Liver (tissue), 9 donors: ENCODE results near the gene PHKG1. TPM values are rescaled to one million over a fixed set of nuclear protein-coding genes. Genes with fewer than 3 reads are reported as not detected.

Source experiments
- DNase-seq: peaks from one replicate; pipeline ENCODE4 v3.0.0-alpha.2; 2017; ENCODE audit warnings: low spot score
- H3K27ac ChIP-seq, 2 donors: one replicate each; pipeline ENCODE4 v1.7.0; 2013; ENCODE audit warnings: inconsistent platforms in 2 of 2, low read length in 2 of 2, control low read depth in 1 of 2, low read depth in 1 of 2, mild to moderate bottlenecking in 1 of 2
- H3K27me3 ChIP-seq, 4 donors: one replicate each; pipeline versions ENCODE4 v1.6.1 to v1.7.0; 2013; ENCODE audit warnings: low read length in 3 of 4, inconsistent platforms in 1 of 4, mild to moderate bottlenecking in 1 of 4, moderate library complexity in 1 of 4; ENCODE audit not compliant: control insufficient read depth in 4 of 4, insufficient read depth in 4 of 4
- H3K36me3 ChIP-seq, 4 donors: one replicate each; pipeline versions ENCODE4 v1.6.1 to v1.7.0; 2013; ENCODE audit warnings: low read length in 3 of 4, mild to moderate bottlenecking in 3 of 4, low read depth in 1 of 4, moderate library complexity in 1 of 4; ENCODE audit not compliant: control insufficient read depth in 4 of 4, insufficient read depth in 3 of 4
- H3K4me1 ChIP-seq, 4 donors: one replicate each; pipeline versions ENCODE4 v1.6.1 to v1.7.0; 2013; ENCODE audit warnings: low read length in 3 of 4, mild to moderate bottlenecking in 3 of 4, moderate library complexity in 1 of 4; ENCODE audit not compliant: control insufficient read depth in 4 of 4, insufficient read depth in 4 of 4
- H3K4me3 ChIP-seq, 3 donors: one replicate each; pipeline versions ENCODE4 v1.6.1 to v1.7.0; 2013; ENCODE audit warnings: low read length in 3 of 3, control low read depth in 1 of 3, low read depth in 1 of 3, mild to moderate bottlenecking in 1 of 3
- H3K9ac ChIP-seq, 2 donors: one replicate each; pipeline ENCODE4 v1.7.0; 2013; ENCODE audit warnings: low read length in 2 of 2, mild to moderate bottlenecking in 2 of 2, moderate library complexity in 2 of 2, control low read depth in 1 of 2, low read depth in 1 of 2
- H3K9me3 ChIP-seq, 4 donors: one replicate each; pipeline versions ENCODE4 v1.6.1 to v1.7.0; 2013; ENCODE audit warnings: low read length in 3 of 4; ENCODE audit not compliant: control insufficient read depth in 4 of 4
- EGR1 ChIP-seq, 2 donors: IDR thresholded peaks; 2 replicates each; pipeline ENCODE4 v1.6.1; 2016 to 2018; ENCODE audit warnings: antibody characterized with exemption in 2 of 2, low read depth in 2 of 2
- FOXA2 ChIP-seq: IDR thresholded peaks from 2 replicates; pipeline ENCODE4 v1.6.1; 2016; ENCODE audit warnings: antibody characterized with exemption
- GABPA ChIP-seq, 2 donors: IDR thresholded peaks in 1 of 2; conservative IDR thresholded peaks in 1 of 2; 2 replicates each; pipeline ENCODE4 v1.6.1; 2016; ENCODE audit warnings: antibody characterized with exemption in 2 of 2, mild to moderate bottlenecking in 1 of 2, moderate library complexity in 1 of 2
- HNF4G ChIP-seq: IDR thresholded peaks from 2 replicates; pipeline ENCODE4 v1.6.1; 2016; ENCODE audit warnings: antibody characterized with exemption
- JUND ChIP-seq, 2 donors: IDR thresholded peaks; 2 replicates each; pipeline ENCODE4 v1.6.1; 2016; ENCODE audit warnings: antibody characterized with exemption in 2 of 2
- NR2F2 ChIP-seq: IDR thresholded peaks from 2 replicates; pipeline ENCODE4 v1.6.1; 2016; ENCODE audit warnings: antibody characterized with exemption
- RAD21 ChIP-seq, 2 donors: IDR thresholded peaks; 2 replicates each; pipeline ENCODE4 v1.6.1; 2016; ENCODE audit warnings: antibody characterized with exemption in 2 of 2, mild to moderate bottlenecking in 2 of 2
- RXRA ChIP-seq, 2 donors: IDR thresholded peaks; 2 replicates each; pipeline ENCODE4 v1.6.1; 2017 to 2018; ENCODE audit warnings: antibody characterized with exemption in 2 of 2, mild to moderate bottlenecking in 1 of 2
- SP1 ChIP-seq: IDR thresholded peaks from 2 replicates; pipeline ENCODE4 v1.6.1; 2018; ENCODE audit warnings: antibody characterized with exemption, mild to moderate bottlenecking
- TAF1 ChIP-seq: conservative IDR thresholded peaks from 2 replicates; pipeline ENCODE4 v1.6.1; 2016; ENCODE audit warnings: antibody characterized with exemption, mild to moderate bottlenecking
- YY1 ChIP-seq: IDR thresholded peaks from 2 replicates; pipeline ENCODE4 v1.6.1; 2016; ENCODE audit warnings: antibody characterized with exemption, mild to moderate bottlenecking
- WGBS: extraction: QIAGEN DNeasy Blood & Tissue Kit; methylation state at CpG from one replicate; pipeline ENCODE4 v1.1.7; 2013; 5-methylcytosine and 5-hydroxymethylcytosine counted together
- polyA plus RNA-seq, 2 donors: library from polyadenylated mRNA; stranded (reverse) in 1 of 2; unstranded in 1 of 2; fragments of 200-250 nt in 1 of 2; fragments of >200 nt in 1 of 2; fragmentation: Nextera tagmentation in 1 of 2; extraction: Ambion mirVana in 1 of 2; gene quantifications; one replicate each; pipeline versions ENCODE4 v1.2.1 to v1.2.3, GENCODE V29; 2013 to 2015
- total RNA-seq, 2 donors: library from RNA; depleted of rRNA; stranded (reverse); fragments of >200 nt; gene quantifications; one replicate each; pipeline ENCODE4 v1.2.3, GENCODE V29; 2014
- TF ChIP-seq, protein P1 (sequence below): IDR thresholded peaks from 2 replicates; pipeline ENCODE4 v1.6.1; 2016; ENCODE audit warnings: antibody characterized with exemption
- TF ChIP-seq, protein P2 (sequence below): IDR thresholded peaks from 2 replicates; pipeline ENCODE4 v1.6.1; 2016; ENCODE audit warnings: antibody characterized with exemption
- TF ChIP-seq, protein P3 (sequence below): IDR thresholded peaks from 2 replicates; pipeline ENCODE4 v1.6.1; 2016; ENCODE audit warnings: antibody characterized with exemption, mild to moderate bottlenecking
- TF ChIP-seq, protein P4 (sequence below): fragments of 150-350 bp; IDR thresholded peaks from 2 replicates; pipeline ENCODE4 v1.5.1; 2017; ENCODE audit warnings: improper control_type of control experiment, low read depth, low read length; ENCODE audit not compliant: missing input control
- TF ChIP-seq, protein P5 (sequence below): IDR thresholded peaks from 2 replicates; pipeline ENCODE4 v1.6.1; 2016; ENCODE audit warnings: antibody characterized with exemption
- donor health status: healthy.
- donor health status: healthy.
- donor health status: healthy.
- donor health status: healthy.
- donor health status: healthy.

PHKG1 gene
- total and polyA plus RNA-seq, 4 donors, result 0.18 to 1.0 (median 0.24) TPM

DNA sequence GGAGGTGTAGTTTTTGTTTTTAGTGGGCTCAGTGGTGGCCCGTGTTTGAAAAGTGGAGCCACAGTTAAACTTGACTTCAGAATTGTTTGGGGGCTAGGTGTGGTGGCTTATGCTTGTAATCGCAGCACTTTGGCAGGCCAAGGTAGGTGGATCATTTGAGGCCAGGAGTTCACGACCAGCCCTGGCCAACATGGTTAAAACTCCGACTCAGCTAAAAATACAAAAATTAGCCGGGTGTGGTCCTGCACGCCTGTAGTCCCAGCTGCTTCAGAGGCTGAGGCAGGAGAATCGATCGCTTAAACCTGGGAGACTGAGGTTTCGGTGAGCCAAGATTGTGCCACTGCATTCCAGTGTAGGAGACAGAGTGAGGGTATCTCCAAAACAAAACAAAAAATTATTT, 39.4 kb downstream of the PHKG1 start:
- peaks cover 6 to 17% (median 13%) of the 10 kb centered on the region in 4 donors for H3K4me1 ChIP-seq
- no peak overlapping the region for H3K4me3 ChIP-seq
- no peak overlapping the region for H3K9ac ChIP-seq
- TF ChIP-seq TAF1, result no peak
- no peak for TF ChIP-seq FOXA2
- TF ChIP-seq JUND (IDR thresholded peaks at IDR 0.05), result no peak
- TF ChIP-seq SP1, result no peak
- TF ChIP-seq, protein P1, sequence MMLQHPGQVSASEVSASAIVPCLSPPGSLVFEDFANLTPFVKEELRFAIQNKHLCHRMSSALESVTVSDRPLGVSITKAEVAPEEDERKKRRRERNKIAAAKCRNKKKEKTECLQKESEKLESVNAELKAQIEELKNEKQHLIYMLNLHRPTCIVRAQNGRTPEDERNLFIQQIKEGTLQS, result no peak
- TF ChIP-seq, protein P2, sequence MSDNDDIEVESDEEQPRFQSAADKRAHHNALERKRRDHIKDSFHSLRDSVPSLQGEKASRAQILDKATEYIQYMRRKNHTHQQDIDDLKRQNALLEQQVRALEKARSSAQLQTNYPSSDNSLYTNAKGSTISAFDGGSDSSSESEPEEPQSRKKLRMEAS, result no peak
- TF ChIP-seq, protein P3, sequence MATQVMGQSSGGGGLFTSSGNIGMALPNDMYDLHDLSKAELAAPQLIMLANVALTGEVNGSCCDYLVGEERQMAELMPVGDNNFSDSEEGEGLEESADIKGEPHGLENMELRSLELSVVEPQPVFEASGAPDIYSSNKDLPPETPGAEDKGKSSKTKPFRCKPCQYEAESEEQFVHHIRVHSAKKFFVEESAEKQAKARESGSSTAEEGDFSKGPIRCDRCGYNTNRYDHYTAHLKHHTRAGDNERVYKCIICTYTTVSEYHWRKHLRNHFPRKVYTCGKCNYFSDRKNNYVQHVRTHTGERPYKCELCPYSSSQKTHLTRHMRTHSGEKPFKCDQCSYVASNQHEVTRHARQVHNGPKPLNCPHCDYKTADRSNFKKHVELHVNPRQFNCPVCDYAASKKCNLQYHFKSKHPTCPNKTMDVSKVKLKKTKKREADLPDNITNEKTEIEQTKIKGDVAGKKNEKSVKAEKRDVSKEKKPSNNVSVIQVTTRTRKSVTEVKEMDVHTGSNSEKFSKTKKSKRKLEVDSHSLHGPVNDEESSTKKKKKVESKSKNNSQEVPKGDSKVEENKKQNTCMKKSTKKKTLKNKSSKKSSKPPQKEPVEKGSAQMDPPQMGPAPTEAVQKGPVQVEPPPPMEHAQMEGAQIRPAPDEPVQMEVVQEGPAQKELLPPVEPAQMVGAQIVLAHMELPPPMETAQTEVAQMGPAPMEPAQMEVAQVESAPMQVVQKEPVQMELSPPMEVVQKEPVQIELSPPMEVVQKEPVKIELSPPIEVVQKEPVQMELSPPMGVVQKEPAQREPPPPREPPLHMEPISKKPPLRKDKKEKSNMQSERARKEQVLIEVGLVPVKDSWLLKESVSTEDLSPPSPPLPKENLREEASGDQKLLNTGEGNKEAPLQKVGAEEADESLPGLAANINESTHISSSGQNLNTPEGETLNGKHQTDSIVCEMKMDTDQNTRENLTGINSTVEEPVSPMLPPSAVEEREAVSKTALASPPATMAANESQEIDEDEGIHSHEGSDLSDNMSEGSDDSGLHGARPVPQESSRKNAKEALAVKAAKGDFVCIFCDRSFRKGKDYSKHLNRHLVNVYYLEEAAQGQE, result no peak
- TF ChIP-seq, protein P4, sequence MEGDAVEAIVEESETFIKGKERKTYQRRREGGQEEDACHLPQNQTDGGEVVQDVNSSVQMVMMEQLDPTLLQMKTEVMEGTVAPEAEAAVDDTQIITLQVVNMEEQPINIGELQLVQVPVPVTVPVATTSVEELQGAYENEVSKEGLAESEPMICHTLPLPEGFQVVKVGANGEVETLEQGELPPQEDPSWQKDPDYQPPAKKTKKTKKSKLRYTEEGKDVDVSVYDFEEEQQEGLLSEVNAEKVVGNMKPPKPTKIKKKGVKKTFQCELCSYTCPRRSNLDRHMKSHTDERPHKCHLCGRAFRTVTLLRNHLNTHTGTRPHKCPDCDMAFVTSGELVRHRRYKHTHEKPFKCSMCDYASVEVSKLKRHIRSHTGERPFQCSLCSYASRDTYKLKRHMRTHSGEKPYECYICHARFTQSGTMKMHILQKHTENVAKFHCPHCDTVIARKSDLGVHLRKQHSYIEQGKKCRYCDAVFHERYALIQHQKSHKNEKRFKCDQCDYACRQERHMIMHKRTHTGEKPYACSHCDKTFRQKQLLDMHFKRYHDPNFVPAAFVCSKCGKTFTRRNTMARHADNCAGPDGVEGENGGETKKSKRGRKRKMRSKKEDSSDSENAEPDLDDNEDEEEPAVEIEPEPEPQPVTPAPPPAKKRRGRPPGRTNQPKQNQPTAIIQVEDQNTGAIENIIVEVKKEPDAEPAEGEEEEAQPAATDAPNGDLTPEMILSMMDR, result no peak
- no peak for TF ChIP-seq YY1
- TF ChIP-seq NR2F2, result no peak
- TF ChIP-seq, protein P5, sequence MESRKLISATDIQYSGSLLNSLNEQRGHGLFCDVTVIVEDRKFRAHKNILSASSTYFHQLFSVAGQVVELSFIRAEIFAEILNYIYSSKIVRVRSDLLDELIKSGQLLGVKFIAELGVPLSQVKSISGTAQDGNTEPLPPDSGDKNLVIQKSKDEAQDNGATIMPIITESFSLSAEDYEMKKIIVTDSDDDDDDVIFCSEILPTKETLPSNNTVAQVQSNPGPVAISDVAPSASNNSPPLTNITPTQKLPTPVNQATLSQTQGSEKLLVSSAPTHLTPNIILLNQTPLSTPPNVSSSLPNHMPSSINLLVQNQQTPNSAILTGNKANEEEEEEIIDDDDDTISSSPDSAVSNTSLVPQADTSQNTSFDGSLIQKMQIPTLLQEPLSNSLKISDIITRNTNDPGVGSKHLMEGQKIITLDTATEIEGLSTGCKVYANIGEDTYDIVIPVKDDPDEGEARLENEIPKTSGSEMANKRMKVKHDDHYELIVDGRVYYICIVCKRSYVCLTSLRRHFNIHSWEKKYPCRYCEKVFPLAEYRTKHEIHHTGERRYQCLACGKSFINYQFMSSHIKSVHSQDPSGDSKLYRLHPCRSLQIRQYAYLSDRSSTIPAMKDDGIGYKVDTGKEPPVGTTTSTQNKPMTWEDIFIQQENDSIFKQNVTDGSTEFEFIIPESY, result no peak
- TF ChIP-seq EGR1 (IDR thresholded peaks at IDR 0.05; ENCODE audit: low read depth in 2 of 2), result no peak
- TF ChIP-seq HNF4G, result no peak
- no peak for TF ChIP-seq RAD21 (IDR thresholded peaks at IDR 0.05)
- no peak for TF ChIP-seq RXRA (IDR thresholded peaks at IDR 0.05)
- no peak for TF ChIP-seq GABPA (IDR thresholded peaks at IDR 0.05 in 1 of 2, conservative IDR thresholded peaks at IDR 0.05 in 1 of 2)
- no peak for DNase-seq
- no peaks in the 10 kb centered on the region for H3K27me3 ChIP-seq
- 79% methylated on average over 9 of the region's 9 CpGs for WGBS
- no peak overlapping the region for H3K27ac ChIP-seq
- H3K9me3 ChIP-seq, result no peaks in the 10 kb centered on the region
- H3K36me3 ChIP-seq, result peaks cover 11 to 40% (median 28%) of the 10 kb centered on the region in 4 donors
